Hematopoietic multipotent progenitor cell (in vitro differentiated cells): ENCODE measurements around the gene ZNF516. TPM values are rescaled to one million over a fixed set of nuclear protein-coding genes. Genes with fewer than 3 reads are reported as not detected.

ENCODE experiments used
- DNase-seq, 3 donors: peaks; one replicate each; pipeline ENCODE4 v3.0.0-alpha.2; 2011 to 2015; ENCODE audit warnings: low read depth in 2 of 3, low spot score in 2 of 3
- total RNA-seq: library from RNA; depleted of rRNA; stranded (reverse); fragments of >200 nt; gene quantifications from one replicate; pipeline ENCODE4 v1.2.3, GENCODE V29; 2012

Gene ZNF516
- total RNA-seq, 1 donor, result 20.2 TPM

DNA sequence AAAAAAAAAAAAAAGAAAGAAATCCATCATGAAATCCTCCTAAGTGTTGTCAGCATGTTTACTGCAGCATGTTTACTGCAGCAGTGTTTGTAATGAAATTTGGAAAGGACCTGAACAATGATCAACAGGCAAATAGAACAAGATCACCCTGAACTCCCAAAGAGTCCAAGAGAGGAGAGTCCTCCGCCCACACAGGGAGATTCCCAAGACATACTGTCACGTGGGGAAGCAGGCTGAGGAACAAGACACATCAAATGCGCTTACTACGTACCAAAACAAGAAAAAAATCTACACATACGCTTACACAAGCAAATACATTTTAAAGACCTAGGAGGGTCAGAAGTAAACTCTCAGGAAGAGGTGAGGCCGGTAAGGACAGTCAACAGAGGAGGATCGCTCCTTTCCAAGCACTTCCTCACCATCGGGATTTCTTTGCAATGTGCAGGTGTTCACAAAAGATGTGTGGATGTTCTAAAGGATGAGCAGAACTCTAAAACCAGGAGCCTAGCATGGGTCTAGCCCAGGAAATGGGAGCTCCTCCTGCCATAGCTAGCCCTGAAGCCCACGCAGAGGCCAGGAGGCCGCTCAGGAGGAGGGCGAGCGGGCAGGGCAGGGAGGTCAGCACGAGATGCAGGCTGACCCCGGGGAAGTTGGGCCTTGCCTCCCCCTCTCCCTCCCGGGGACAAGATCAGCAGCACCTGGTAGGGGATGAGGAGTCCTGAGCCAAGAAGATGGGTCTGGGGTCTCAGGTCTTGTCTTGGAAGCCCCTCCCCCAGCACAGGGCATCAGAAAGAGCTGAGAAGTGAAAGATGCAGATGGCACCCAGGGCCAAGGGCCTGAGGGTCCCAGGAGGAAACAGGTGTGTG, 66.4 kb downstream of the ZNF516 start:
- DNase-seq, result no peak

DNA sequence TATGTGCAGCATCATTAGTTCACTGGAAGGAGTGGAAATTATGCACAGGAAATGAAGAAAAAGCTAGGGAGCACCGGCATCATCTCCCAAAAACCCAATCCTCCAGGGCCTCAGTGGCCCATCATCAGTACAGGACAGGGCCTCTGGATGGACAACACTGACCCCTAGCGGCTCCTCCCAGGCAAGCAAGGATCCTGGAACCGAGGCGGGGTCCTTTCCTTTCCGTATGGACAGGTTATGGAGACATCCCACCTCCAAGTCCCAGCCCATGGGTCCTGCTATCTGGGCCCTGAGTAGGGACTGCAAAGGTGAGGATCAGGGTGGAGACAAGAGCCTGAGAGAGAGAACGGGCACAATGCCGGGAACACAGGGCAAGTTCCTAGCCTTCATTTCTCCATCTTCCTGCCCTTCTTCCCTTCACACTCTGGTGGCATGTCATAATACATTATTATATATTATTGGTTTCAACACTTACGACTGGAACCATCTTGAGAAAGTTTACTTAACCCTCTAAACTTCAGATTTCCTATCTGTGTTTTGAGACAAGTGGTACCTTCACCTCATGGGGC, 68.2 kb downstream of the ZNF516 start:
- DNase-seq, result no peak

DNA sequence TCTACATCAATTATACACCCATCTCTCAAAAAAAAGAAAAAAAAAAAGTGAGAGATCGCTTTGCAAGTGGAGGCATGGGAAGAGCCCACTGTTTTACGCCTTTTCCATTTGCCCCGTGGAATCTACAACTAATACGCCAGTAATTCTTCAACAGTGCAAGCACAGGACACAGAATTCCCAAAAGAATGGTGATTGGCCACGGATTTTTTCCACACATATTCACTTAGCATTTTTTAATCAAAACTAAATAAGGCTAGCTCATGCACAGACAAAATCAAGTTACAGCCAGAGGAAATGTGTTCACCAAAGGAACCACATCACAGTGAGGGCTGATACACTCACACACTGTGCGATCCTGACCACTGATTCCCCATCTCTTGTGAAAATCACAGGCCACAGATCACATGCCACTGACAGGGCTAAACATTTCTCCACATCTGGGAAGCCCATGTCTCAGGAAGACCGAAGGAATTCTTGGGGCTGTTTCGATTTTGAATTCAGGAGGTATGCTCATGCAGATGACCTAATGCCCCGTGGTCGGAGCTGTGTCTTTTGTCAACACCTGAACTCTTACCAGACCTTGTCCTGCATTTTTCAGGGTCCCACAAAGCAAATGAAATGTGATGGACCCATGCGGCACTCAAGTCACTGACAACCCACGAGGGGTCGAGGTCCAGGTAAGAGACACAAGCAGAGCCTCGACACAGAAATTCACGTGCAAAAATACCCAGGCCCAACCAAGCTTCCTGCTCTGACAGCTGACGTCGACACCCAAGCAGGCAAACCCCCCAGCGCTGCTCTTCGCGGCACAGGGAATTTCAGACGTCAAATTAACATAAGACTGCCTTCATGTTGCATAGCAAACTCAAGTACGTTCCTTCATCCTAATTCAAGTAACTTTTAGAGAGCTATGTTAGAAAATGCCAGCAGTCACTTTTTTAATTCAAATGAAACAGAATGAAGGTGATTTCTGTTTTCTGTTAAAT, 69.6 kb downstream of the ZNF516 start:
- DNase-seq, result no peak

DNA sequence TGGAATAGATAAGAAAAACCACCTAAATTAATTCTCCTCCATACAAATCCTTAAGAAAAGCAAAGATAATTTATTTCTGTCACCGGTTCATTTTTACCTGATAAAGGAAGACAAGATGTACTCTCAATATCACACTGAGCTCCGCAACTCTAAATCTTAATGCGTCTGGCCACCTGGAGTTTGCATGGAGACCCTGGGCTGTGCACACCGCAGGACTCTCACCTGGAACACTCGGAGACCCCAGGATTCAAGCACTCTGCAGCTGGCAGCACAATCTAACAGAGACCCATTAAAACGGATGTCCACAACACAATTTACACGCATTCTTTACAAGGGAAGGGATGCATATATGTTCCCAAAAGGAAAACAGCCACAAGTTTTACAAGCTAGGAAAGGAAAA, 72.2 kb downstream of the ZNF516 start:
- DNase-seq, result no peak

DNA sequence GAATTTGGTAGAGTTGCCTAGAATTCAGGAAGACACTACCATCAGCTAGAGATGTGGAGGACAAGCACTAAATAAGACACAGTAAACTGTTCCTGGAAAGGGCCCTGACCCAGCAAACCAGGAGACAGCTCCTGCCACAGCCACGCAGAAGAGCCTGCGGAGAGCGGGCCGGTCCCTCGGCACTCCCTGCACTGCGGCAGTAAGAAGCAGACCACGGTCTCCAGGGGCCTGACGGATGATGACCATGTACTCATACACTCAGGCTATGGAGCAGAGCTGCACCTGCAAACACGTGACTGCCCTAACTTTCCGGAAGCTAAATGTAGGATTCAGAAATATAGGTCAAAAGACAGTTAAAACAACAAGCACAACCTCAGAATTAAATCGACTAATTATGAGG, 72.9 kb downstream of the ZNF516 start:
- no peak for DNase-seq

DNA sequence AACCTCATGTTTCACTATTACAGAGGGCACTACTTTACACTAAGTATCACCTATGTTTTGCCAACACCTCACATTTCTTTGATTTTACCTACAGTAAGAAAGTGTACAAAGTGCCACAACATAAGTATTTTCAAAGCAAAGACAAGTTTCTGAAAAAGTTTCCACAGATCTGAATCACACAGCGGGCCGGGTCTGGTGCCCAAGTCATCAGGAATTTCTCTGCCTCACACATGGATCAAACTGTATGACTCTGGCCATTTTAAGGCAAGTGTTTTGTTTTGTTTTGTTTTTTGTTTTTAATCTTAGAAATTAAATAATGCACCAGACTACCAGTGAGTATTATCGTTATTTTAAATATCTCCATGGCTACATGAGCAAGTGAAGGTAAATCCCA, 73.4 kb downstream of the ZNF516 start:
- no peak for DNase-seq

DNA sequence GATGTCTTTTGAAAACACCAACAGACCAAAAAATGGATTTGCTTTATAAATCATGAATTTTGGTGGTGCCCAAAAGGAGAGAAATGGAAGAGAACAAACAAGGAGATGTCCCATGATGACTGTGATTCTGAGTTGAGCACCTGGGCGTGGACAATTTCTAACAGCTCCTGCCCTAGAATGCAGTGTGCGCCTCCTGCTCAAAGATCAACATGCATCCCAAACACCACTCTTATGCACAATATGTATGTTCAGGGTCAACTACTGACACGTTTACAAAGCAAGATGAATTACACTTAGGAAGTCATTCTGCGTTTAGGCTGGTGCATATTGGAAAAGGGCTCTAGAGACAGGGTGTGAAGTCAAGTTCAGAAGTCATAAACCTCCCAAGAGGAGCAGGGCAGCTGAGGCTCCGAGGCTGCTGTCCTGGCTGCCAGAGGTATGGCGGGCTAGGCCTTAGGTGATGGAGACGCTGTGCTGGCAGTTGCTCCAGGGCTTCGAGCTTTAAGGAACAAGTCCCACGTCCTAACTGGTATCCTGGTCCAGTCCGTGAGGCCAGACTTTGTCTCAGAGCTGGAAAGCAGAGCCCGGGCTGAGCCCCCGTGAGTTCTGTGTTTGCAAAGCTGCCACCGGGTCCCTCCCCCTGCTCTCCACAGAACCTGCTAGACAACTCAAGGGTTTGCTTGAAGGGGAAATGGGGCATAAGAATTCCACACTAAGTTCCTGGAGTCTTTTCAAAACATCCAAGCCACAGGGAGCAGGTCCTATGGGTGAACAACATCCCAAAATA, 74.0 kb downstream of the ZNF516 start:
- no peak for DNase-seq

DNA sequence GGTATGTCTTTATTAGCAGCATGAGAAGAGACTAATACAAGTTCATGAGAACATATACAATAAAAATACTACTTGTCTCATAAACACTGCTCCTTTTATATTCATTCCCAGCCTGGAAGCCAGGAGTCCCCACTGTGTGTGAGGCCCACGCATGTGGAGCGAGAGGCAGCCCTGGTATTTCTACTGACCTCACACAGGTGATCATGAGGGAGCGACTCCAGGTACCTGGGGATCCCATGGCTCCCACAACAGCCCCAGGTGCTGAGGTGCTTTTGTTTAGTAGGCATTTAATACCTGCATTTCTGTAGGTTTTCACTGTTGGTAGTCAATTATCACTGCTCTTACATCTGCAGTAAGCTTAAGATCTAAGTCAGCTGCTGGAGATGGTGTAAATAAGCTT, 75.2 kb downstream of the ZNF516 start:
- no peak for DNase-seq

DNA sequence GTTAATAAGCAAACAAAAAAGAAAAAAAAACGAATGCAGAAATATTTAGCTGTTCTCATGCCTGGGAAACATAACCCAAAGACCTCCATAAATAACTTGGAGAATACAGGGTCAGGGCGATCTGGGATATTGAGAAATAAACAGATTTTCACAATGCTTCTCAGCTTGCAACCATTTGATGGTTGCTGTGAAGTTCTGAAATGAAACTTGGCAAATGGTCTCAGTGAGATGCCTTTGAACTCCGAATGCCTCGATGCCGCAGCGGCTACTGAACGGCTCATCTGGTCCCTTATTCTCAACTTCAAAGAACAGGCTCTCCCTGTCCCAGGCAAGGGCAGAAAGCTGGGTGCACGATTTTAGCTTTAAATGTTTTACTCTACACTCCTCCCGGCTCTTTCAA, 78.1 kb downstream of the ZNF516 start:
- no peak for DNase-seq

DNA sequence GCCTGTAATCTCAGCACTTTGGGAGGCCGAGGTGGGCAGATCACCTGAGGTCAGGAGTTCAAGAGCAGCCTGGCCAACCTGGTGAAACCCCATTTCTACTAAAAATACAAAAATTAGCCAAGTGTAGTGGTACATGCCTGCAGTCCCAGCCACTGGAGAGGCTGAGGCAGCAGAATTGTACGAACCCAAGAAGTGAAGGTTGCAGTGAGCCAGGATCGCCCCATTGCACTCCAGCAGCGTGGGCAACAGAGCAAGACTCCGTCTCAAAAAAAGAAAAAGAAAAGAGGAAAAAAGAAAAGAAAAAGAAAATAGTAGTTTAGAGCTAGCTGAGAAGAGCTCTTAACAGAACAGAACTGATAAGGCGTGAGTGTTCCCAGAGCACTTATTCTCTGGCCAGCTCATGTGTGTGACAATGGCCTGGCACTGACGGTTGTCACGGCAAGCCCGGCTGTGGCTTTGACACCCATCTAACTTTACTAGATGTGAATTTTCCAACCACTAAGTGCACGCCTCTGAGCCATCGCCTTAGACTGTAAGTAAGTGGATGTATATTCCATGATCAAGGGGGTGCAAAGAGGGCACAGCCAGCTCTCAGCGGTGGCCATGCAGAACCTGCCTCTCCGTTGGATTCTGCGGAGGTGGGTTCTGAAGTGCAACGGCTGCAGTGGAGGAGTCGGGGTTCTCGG, 80.0 kb downstream of the ZNF516 start:
- DNase-seq, result no peak

DNA sequence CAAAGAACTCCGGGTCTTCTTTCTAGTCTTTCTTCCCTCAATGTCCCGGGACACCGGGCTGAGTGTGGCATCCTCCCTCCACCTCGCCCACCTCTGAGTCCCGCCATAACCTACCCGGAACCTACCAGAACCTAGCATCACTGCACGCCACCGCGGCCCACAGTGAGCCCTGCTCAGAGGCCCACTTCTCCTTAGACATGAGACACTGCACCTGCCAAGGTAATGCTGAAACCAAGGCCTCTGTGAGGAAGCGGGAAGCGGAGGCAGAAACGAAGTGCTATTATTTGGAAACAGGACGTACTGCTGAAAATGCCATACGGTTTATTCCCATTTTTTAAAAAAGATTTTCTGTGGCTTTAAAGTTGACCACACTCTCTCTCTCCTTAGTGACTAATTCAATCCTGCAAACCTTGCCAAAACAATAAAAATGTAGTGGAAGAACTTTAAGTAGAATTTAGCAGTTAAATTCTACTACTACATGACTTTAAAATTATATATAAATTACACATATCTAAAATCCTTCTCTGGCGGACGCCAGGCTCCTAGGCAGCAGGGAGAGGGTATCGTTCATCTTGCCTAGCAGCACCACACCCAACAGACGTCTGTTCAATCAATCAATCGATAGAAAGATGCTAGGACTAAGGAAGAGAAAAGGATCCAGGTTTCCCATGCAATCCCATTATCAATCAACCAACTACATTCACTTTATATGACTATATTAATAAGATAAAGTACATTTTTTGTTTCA, 82.0 kb downstream of the ZNF516 start:
- no peak for DNase-seq

DNA sequence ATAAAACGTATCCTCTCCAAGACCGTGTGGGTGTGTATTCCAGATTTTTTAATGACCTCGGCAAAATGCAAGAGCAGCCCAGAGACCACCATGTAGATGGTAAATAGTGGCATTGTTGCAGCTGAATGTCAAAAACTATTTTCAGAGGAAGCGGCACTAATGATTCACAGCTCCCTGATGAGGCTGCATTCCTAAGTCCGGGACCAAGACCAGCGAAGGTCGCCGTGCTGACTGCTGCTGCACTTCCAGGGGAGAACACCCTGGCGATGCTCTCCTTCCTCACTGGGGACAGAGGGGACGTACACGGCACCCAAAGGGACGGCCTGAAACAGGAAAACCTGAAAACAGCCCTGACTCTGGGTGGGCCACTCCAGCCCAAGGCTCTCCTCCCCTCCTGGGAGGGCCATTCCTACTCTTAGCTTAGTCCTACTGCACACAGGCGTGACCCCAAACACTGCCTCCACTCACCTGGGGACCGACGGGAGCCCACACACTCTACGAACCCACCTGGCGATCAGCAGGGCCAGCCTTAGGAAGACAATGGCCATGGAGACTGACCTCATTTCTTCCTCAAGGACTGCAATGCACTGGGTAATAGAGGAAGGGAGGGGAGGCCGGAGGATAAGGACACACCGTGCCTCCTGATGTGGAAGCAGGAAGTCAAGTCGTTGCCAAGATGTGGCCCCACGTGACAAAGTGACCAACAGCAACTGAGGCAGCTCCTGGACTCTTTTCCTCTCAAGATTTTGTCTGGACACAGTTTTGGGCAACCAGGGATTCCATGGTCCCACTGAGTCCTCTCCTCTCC, 82.8 kb downstream of the ZNF516 start:
- no peak for DNase-seq

DNA sequence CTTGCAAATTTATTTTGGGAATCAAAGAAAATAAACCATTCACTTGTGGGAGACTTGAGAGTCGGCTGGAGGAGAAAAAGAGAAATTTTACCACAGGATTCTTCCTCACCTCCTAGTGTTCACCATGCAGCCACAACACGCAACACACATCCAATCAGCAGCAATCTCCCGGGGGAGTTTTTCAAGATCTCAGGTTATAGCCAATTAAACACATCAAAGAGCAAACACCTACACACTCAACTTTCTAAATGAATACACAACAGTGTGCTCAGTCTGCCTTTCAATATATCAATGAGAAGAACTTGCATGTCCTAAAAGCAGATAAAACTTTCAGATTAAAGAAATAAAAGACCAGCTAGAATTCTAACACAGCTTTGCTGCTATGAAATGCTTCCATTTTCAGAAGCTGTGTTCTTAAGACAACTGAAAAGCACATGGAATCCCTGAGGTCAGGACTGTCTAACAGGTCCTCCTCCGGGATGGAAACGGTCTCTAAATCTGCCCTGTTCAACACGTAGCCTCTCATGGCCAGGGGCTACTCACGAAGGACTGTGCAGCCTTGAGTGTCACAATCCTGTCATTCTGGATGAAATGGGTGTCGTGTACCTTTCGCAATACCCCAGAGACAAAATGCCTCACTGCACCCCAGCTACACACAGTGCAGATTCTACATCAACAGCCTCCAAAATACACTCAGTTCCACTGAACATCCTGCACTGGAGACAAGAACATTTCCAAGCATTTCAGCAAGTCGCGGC, 84.2 kb downstream of the ZNF516 start:
- no peak for DNase-seq

DNA sequence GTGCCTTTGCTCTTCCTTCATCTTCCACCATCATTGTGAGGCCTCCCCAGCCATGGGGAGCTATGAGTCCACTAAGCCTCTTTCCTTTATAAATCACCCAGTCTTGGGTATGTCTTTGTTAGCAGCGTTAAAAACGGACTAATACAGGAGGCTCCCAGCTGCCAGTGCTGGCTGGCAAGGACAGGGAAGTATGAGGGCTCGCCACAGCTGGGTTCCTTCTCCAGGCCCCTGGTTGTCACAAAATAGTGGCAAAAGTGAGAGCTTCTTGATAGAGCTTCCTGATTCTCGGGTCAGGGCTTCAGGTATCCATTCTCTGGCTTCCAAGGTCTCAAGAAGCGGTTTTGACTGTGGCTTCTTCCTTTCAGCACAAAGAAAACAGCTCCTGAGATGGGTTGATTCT, 85.0 kb downstream of the ZNF516 start:
- DNase-seq, result no peak

DNA sequence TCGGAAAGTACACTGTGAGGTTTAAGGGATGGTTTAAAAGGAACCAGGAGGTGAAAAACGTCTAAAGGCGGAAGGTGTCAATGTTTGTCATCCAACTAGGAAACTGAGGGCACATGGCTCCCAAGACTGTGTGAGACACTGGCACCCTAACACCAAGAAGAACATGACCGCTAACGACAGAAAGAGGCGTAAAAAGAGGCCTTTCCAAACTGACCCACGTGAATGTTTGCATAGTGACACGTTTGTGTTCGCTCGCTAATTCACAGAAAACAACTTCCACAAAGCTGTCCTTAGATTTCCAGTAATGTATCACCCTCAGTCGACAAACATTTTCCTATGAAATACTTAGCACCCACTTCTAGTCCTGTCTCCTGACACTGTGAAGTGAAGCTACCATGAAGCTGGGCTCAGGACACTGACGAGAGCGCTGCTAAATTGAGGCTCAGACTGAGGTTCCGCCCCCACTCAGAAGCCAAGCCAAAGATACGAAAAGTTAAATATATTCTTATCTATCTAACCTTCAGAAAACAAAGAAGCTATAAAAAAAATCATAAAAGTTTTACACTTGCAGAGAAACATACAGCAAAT, 86.5 kb downstream of the ZNF516 start:
- no peak for DNase-seq

DNA sequence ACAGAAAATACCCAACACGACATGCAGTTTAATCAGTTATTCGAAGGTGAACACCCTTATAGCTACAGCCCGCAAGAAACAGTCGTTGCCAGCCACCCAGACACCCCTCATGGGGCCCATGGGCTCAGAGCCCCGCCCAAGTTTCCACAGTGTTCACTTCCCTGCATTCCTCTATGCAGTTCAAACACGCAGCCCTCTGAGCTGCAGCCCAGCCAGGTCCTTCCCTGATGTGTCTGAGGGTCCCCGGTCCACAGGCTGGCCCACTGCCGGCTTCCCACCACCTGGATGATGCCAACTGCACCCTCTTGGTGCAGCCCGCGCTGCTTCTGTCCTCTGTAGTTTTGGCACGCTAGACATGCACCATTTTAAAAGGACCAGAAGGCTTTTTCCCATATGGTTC, 87.4 kb downstream of the ZNF516 start:
- no peak for DNase-seq

DNA sequence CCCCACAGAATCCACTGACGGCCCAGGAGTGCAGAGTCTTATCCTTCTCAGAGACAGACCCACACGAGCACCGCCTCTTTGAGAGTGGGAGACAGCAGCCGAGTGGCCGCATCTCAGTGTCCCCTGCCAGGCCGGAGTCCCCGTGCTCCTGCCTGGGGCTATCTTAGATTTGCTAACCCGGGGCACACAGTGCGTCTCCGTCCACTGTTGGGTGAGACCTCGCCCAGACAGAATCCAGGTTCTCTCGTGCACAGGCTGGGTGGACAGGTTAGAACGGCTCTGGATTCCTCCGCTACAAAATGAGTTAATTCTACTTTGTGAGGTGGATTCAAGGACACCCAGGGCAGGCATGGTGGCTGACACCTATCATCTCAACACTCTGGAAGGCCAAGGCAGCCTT, 88.3 kb downstream of the ZNF516 start:
- no peak for DNase-seq
